Stimulated activated CD8-positive, alpha-beta memory T cell treated with anti-CD3 and anti-CD28 coated beads, Interleukin-7, amount 100 ng/mL, for 4 hours (primary cell): ENCODE data around the gene PDE3A.

ENCODE experiments used
- DNase-seq, 2 donors: peaks; one replicate each; pipeline ENCODE4 v3.0.0-alpha.2; 2020; ENCODE audit warnings: low read depth in 2 of 2

The PDE3A gene

DNA sequence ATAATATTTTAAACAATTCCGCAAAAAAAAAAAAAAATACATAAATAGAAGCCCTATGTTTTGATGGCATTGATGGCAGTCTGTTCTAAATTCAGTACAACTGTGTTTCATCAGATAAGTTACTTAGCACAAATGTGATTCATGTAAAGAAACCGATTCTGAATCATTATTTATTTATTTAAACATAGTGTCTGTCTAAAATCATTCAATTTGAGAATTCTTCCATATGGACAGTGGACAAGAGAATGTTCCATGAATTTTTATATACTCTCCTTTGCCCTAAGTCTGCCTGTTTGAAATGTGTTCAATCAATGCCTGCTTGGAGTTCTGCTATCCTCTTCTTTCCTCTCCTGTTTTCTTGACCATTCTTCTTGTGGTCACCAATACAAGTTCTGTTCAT is 126.5 kb downstream of the PDE3A start:
- no peak for DNase-seq

GRCh38 chr12:20495997-20496396 is 127.7 kb downstream of the PDE3A start:
- no peak for DNase-seq

DNA sequence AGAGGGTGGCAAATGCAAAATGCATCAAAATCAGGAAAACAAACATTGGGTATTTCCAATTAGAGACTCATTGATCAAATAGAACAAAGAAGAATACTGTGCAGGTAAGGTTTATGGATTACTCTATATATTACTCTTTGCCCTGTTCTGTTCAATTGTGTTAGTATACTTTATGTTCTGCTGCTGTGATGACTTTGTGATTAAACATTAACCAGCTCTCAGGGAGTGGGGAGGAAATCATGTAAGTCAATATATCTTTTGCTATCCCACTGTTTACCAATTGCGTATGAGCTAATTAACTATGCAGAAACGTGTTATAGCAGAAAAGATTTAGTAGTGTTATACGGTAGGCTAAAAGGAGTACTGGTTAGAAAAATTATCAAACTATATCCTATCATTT is 129.4 kb downstream of the PDE3A start:
- DNase-seq, result no peak

DNA sequence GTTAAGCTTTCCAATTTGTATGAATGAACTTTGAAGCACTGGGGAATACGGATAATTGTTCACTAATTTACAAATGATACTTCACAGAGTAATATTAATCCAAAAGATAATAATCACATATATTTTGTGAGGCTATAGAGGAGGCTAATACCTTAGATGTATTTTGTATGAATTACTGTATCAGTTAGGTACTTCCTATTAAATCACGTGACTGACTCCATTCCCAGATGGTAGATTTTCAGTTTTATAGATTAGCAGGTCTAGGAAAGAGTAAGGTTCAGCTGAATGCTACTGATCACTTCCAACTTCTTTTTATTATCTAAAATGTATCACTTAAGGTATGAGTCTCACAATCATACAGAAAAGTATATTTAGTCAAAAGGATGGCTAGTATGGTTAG is 133.6 kb downstream of the PDE3A start:
- no peak for DNase-seq

GRCh38 chr12:20503858-20504257 is 135.5 kb downstream of the PDE3A start:
- no peak for DNase-seq

GRCh38 chr12:20505056-20505455 is 136.7 kb downstream of the PDE3A start:
- no peak for DNase-seq

- no peak for DNase-seq
Observed at GRCh38 chr12:20507056-20507455, 138.7 kb downstream of the PDE3A start.

DNA sequence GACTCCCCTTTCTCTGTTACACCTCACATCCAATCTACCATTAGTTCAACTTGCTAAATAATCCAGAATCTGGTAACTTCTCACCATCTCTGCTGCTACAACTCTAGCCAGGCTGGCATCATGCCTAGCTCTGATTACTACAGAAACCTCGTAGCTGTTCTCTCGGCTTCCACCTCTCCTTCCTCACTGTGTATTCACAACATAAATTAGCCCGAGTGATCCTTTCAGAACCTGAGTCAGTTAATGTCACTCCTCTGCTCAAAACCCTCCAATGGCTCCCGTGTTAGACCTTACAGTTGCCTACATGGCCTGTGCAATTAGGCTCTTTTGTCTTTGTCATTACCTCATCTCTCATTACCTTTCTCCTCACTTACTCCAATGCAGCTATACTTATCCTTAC is 139.4 kb downstream of the PDE3A start:
- DNase-seq, result no peak

GRCh38 chr12:20508359-20508758 is 140.0 kb downstream of the PDE3A start:
- DNase-seq, result no peak

DNA sequence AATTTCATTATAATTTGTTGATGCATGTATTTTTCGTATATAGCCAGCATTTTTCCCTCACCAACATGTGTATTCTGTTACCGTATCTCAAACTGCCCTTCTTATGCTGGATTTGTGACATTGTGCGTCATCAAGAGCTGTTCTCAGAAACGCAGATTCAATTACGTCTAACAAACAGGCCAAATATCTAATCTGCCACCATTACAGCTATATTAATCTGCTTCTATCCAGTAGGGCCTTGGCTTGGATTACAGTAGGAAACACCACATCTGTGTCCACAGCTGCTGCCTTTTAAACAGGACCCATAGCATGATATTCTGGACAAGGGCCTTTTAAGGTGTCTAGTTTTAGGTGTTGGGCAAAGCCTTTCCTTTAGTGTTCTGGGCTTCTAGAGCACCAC is 140.6 kb downstream of the PDE3A start:
- no peak for DNase-seq

- DNase-seq, result no peak
Observed at GRCh38 chr12:20510811-20511210, 142.5 kb downstream of the PDE3A start.

GRCh38 chr12:20513189-20513588 is 144.9 kb downstream of the PDE3A start:
- no peak for DNase-seq

DNA sequence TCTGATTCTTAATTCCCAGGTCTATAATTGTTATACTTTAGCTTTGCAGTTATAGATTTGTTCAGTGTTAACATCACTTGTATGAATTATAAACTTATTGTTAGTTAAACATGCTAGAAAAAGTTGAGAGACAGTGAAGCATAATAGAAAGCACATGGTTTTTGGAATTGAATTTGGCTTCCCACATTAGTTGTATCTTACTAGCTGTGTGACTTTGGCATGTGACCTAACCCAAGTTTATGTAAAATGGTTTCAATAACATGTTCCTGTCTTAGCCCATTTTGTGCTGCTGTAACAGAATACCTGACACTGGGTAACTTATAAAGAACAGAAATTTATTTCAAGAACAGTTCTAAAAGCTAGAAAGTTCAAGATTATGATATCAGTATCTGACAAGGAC is 146.3 kb downstream of the PDE3A start:
- no peak for DNase-seq

GRCh38 chr12:20520532-20520931 is 152.2 kb downstream of the PDE3A start:
- DNase-seq, result no peak

- DNase-seq, result no peak
Observed at GRCh38 chr12:20523658-20524057, 155.3 kb downstream of the PDE3A start.

DNA sequence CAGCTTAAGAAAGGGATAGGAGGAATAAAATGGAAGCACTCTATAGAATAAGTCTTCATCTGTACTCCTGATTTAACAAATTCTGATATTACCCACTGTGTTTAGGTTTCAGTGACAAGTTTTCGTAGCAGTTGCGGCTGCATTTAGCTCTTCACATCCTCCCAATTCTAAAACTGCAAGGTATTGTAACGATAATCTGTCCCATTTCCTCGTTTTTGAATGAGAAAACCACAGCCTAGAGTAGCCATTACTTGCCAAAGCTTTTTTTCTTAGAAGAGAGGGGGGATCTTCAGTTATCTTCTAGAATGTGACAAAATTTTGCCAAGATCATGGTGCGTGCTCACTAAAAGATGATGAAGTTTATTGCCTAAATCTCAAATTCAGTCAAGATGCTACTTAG is 155.8 kb downstream of the PDE3A start:
- DNase-seq, result no peak

GRCh38 chr12:20525064-20525610 is 156.8 kb downstream of the PDE3A start:
- DNase-seq, result no peak

DNA sequence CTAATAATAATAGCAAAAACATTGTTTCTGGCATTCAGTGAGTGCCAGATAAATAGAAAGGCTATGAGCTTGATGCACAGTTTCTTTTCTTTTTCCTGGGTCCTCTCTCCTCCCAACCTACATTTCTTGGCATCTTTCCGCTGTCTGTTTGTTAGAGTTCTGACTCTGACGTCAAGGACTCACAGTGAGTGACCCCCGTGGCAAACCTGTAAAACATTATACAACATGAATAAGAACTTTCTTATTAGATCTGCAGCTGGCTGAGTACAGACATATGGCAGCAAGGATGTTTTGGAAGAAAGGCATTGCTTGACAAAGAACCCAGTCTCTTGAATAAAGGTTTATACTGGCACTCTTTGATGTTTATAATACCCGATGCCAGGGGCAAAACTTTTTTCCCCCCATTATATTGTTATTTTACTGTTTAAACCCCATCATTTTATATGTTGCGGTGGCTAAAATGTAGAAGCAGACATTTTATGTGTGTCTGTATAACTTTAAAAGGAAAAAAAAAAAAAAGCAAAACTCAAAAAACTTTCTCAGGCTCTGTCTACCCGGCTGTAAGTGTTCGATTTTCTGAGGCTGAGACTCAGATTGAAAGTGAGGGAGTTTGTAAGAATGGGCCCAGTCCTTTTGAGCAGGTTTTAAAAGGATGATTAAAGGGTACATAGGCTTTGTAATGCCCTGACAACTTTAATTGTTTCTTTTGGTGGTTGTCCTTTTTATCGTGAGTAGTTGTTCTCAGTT is 159.3 kb downstream of the PDE3A start:
- DNase-seq, result no peak

DNA sequence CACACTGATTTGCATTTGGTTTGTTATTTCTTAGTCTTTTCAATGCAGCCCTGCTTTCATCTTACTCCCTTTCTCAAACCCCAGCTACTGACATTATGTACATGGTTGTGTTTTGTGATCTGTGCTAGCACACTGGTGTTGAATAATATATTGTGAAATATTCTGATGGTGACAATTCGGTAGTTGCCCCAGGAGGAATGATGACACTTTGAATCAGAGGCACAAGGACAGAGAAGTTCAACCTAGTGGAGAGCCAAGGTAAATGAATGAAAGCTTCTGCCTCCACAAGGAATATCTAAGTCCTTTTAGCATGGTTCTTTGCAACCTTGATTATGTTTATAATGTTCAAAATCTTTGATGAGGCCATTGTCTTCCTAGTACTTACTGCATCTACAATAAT is 159.9 kb downstream of the PDE3A start:
- DNase-seq, result no peak

- DNase-seq, result no peak
Observed at GRCh38 chr12:20546267-20546666, 177.9 kb downstream of the PDE3A start.

DNA sequence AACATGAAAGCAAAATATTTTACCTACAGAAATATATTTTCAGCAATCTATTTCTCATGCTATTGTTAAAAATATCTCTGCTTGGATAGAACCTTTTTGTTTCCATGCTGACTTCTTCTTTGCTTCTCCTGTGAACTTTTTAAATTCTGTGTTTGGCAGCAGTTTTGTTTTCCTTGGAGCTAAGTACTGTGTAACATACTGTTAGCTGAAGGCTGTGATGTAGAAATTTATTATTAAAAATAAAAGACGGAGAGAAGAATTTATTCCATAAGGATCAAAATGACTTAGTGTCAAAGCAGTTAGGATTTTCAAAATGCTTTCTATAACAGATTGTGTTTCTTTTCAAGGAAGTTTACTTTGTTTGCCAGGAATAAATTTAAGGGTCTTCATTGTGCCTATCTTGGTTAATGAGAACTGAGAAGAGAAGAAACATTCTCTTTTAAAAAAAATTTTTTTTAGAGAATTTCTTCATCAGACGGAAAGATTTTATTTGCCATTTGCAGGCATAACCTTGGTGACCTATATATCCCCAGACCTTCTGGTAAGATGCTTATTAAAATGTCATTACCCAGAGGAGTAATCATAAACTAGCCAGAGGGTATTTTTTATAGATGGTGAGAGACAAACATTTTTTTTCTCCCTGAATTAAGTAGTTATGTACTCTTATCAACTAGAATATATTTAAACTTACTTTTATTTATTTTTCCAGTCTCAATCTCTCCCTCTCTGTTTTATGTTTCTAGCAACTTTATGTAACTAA is 179.7 kb downstream of the PDE3A start:
- no peak for DNase-seq

GRCh38 chr12:20548611-20549010 is 180.3 kb downstream of the PDE3A start:
- no peak for DNase-seq

DNA sequence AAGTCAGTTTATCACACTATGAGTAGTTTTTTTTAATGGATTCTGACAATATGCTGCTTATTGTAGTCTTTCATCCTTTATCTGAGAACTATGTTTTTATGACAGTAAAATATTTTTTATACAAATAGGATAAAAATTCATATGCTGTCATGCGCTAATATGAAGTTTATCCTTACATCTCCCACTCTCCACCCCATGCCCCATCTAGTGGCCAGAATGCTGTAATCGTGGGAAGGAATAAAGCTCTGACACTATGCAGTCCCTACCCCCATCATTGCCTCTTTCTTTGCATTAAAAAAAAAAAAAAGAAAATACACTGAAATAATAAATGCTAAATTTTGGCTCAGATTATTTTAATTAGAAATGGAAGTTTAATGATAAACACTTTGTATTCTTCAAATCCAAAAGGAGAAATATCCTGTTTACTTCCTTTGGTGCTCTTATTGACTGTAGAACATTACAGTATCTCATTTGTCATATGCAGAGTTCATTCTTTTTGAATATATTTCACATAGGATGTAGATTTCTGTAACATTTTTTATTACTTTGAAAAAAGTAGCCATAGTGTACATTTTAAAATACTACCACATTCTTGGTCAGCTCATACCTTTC is 180.9 kb downstream of the PDE3A start:
- no peak for DNase-seq
